HepG2 (cell line): ENCODE data around the gene THOC5. TPM values are rescaled to one million over a fixed set of nuclear protein-coding genes. Genes with fewer than 3 reads are reported as not detected.

Source experiments
- ATAC-seq: fragments of 200-7000 bp; cut with Tn5 transposase; 3 replicates; pipeline ENCODE4 v1.9.1; 2020; ENCODE audit warnings: mild to moderate bottlenecking, moderate library complexity
- BruUV-seq: library from RNA; stranded (reverse); fragments of 400-500 nt; replicated peaks from 2 replicates; lab custom pipeline; 2021; lab: Mats Ljungman, UMichigan
- CTCF ChIA-PET: fragments of 300-600 bp; formaldehyde crosslinking; extraction: SDS; loops from one replicate; lab custom pipeline; 2021; ENCODE audit warnings: low total read pairs, inconsistent platforms, low intra/inter-chr PET ratio; lab: Yijun Ruan, JAX
- POLR2A ChIA-PET: fragments of 350-600 bp; sonication (Branson Sonifier 250); formaldehyde crosslinking; loops from one replicate; lab custom pipeline; 2020; ENCODE audit warnings: antibody characterized with exemption, inconsistent platforms; lab: Yijun Ruan, JAX
- DNase-seq: peaks from one replicate; pipeline ENCODE4 v3.0.0-alpha.2; 2015; ENCODE audit warnings: low spot score
- FAIRE-seq: peaks from 3 replicates; lab custom pipeline; 2011; peaks lifted over from hg19 to GRCh38; lab: Jason Lieb, UNC
- H2AFZ ChIP-seq: one replicate; pipeline ENCODE4 v1.6.1; 2011; ENCODE audit warnings: low read length, inconsistent platforms
- H3K27ac ChIP-seq: fragments of 300-600 bp; 3 replicates; pipeline ENCODE4 v1.8.0; 2011; ENCODE audit warnings: mixed run types, mild to moderate bottlenecking, mixed read lengths, low read length, inconsistent platforms; ENCODE audit not compliant: insufficient read depth; ENCODE audit errors: extremely low read length
- H3K27me3 ChIP-seq, 2 experiments: fragments of 200-600 bp in 1 of 2; 2 replicates in 1 of 2; 3 replicates in 1 of 2; pipeline versions ENCODE4 v1.6.0 to v1.8.0; 2011; ENCODE audit warnings: low read length in 2 of 2, mild to moderate bottlenecking in 2 of 2, moderate library complexity in 2 of 2, inconsistent platforms in 1 of 2; ENCODE audit not compliant: insufficient read depth in 2 of 2, control insufficient read depth in 1 of 2
- H3K36me3 ChIP-seq, 2 experiments: fragments of 200-600 bp in 1 of 2; replicated peaks in 1 of 2; 2 replicates in 1 of 2; 3 replicates in 1 of 2; pipeline versions ENCODE4 v1.5.1 to v1.8.0; 2011; ENCODE audit warnings: low read length in 2 of 2, inconsistent platforms in 1 of 2; ENCODE audit not compliant: insufficient read depth in 2 of 2, control insufficient read depth in 1 of 2
- H3K4me1 ChIP-seq: 2 replicates; pipeline ENCODE4 v1.5.1; 2012; ENCODE audit warnings: low read length, inconsistent platforms; ENCODE audit not compliant: insufficient read depth
- H3K4me2 ChIP-seq: 2 replicates; pipeline ENCODE4 v1.6.0; 2011; ENCODE audit warnings: low read depth, low read length, inconsistent platforms
- H3K4me3 ChIP-seq, 3 experiments: fragments of 200-600 bp in 1 of 3; sonication (generic), shearing (Covaris generic) in 1 of 3; replicated peaks in 1 of 3; 2 replicates each; pipeline ENCODE4 v1.5.1; 2011 to 2016; ENCODE audit warnings: low read length in 3 of 3, inconsistent platforms in 2 of 3, low read depth in 2 of 3, mild to moderate bottlenecking in 2 of 3, control low read depth in 1 of 3, mixed read lengths in 1 of 3; ENCODE audit not compliant: insufficient read depth in 1 of 3
- H3K79me2 ChIP-seq: one replicate; pipeline ENCODE4 v1.6.1; 2011; ENCODE audit warnings: low read length, inconsistent platforms; ENCODE audit not compliant: insufficient read depth
- H3K9ac ChIP-seq: 2 replicates; pipeline ENCODE4 v1.6.0; 2011; ENCODE audit warnings: mild to moderate bottlenecking, low read depth, low read length, inconsistent platforms; ENCODE audit not compliant: insufficient read depth
- H3K9me3 ChIP-seq: 2 replicates; pipeline ENCODE4 v1.5.1; 2012; ENCODE audit warnings: mild to moderate bottlenecking, low read length
- H4K20me1 ChIP-seq: 2 replicates; pipeline ENCODE4 v1.6.0; 2011; ENCODE audit warnings: inconsistent platforms, mild to moderate bottlenecking, low read length, moderate library complexity; ENCODE audit not compliant: insufficient read depth
- CAMTA2 ChIP-seq: sonication (generic); formaldehyde crosslinking; IDR thresholded peaks from 2 replicates; pipeline ENCODE4 v1.4.0; 2020; ENCODE audit warnings: mild to moderate bottlenecking, missing genetic modification reagents, borderline replicate concordance
- PAF1 ChIP-seq: IDR thresholded peaks from 2 replicates; pipeline ENCODE4 v1.6.1; 2016; ENCODE audit warnings: missing genetic modification reagents, missing compliant biosample characterization
- POLR2AphosphoS5 ChIP-seq: IDR thresholded peaks from 2 replicates; pipeline ENCODE4 v1.6.1; 2012; ENCODE audit warnings: low read depth, low read length
- RBFOX2 ChIP-seq: fragments of 200-400 bp; formaldehyde crosslinking; IDR thresholded peaks from 2 replicates; pipeline ENCODE4 v1.6.1; 2017; ENCODE audit warnings: low read depth, mild to moderate bottlenecking, low read length
- ZNF567 ChIP-seq: sonication (generic); formaldehyde crosslinking; IDR thresholded peaks from 2 replicates; pipeline ENCODE4 v1.8.1; 2023; ENCODE audit warnings: mild to moderate bottlenecking, missing genetic modification reagents, borderline replicate concordance
- ZSCAN31 ChIP-seq: sonication (generic); formaldehyde crosslinking; IDR thresholded peaks from 2 replicates; pipeline ENCODE4 v1.5.0; 2020; ENCODE audit warnings: low read depth, mild to moderate bottlenecking, missing genetic modification reagents
- WGBS: methylation state at CpG from one replicate; pipeline ENCODE4 v1.1.6; 2017; ENCODE audit warnings: low lambda C conversion rate; 5-methylcytosine and 5-hydroxymethylcytosine counted together
- in situ Hi-C: cut with HindIII; loops from 2 replicates; pipeline ENCODE4 v1.10.0; 2017; ENCODE audit warnings: low pct_unique_long_range_greater_than_20kb; ENCODE audit not compliant: extremely low pct_ligation_motif_present
- intact Hi-C: fragments of 100-400 bp; cut with micrococcal nuclease; formaldehyde crosslinking; loops from one replicate; pipeline ENCODE4 v1.10.0; 2022; ENCODE audit not compliant: unreplicated experiment
- polyA plus RNA-seq, 8 experiments: library from polyadenylated mRNA; depleted of rRNA in 3 of 8; stranded (reverse) in 7 of 8; unstranded in 1 of 8; fragments of >200 nt; fragmentation: Illumina TruSeq in 4 of 8; extraction: Trizol in 4 of 8; gene quantifications; 2 replicates each; pipeline versions ENCODE4 v1.2.1 to v1.2.3, GENCODE V29; 2011 to 2016; ENCODE audit warnings: low read depth in 4 of 8, missing spikeins in 1 of 8, mixed read lengths in 1 of 8; ENCODE audit not compliant: insufficient read depth in 1 of 8
- total RNA-seq, 5 experiments: library from RNA; depleted of rRNA; stranded (reverse); fragments of >200 nt; fragmentation: Illumina TruSeq; extraction: Trizol; gene quantifications; 2 replicates each; pipeline ENCODE4 v1.2.3, GENCODE V29; 2016; ENCODE audit warnings: low read depth in 1 of 5

THOC5 gene
- total and polyA plus RNA-seq, 2 of the 13 experiments (the other 11 are each of a cell fraction or from before 2014, with no cell fraction given): 45.8 to 46.7 TPM

GRCh38 chr22:29578462-29579200 lies 25.1 kb upstream of the THOC5 start:
- WGBS: 98% methylated on average over 10 of the region's 10 CpGs
- H3K4me2 ChIP-seq: no peak overlapping the region
- H3K4me1 ChIP-seq: peaks cover 83% of the 10 kb centered on the region
- FAIRE-seq (no peak), DNase-seq (no peak), ATAC-seq (no peak)
- peaks cover 10% of the 10 kb centered on the region for H3K79me2 ChIP-seq
- peaks cover 1 to 8% of the 10 kb centered on the region in 2 experiments; a peak in 2 of 5 replicates for H3K36me3 ChIP-seq
- no peaks in the 10 kb centered on the region for H4K20me1 ChIP-seq
- peak overlapping the region; percentile 26 for H3K27ac ChIP-seq
- TF ChIP-seq POLR2AphosphoS5 (peak; percentile 24; the same call in 1 of the 2 replicates), PAF1 (CRISPR knock-in tag) (0 out of 2 replicates have a peak, but pooled peaks have one; percentile 27), ZSCAN31 (CRISPR knock-in tag) (no peak), ZNF567 (CRISPR knock-in tag) (0 out of 2 replicates have a peak, but pooled peaks have one; percentile 57), RBFOX2 (peak; percentile 68), CAMTA2 (no peak)
- BruUV-seq: no TSS peak
- H2AFZ ChIP-seq: no peak overlapping the region
- in situ Hi-C loops: no loop called here
- ChIA-PET POLR2A (interaction anchor here (2.4 to 3.0 kb wide), 4 partner anchors 8 to 25 kb away, joined by 10 to 95 read pairs (median 46); partner anchors contain the start of gene THOC5), CTCF (no interaction called here)
- intact Hi-C loops: no loop called here
- H3K9me3 ChIP-seq: no peaks in the 10 kb centered on the region
- no peak overlapping the region for H3K9ac ChIP-seq
- H3K27me3 ChIP-seq: no peaks in the 10 kb centered on the region
- no peak overlapping the region for H3K4me3 ChIP-seq
